H1 (cell line): ENCODE measurements around the gene IMP3. TPM values are rescaled to one million over a fixed set of nuclear protein-coding genes. Genes with fewer than 3 reads are reported as not detected.

Experiments used
- CEBPB ChIP-seq: IDR thresholded peaks from 2 replicates; pipeline ENCODE4 v1.6.1; 2012; ENCODE audit warnings: low read depth, low read length
- CHD1 ChIP-seq: IDR thresholded peaks from 2 replicates; pipeline ENCODE4 v1.6.1; 2012; ENCODE audit warnings: low read depth, low read length, improper control_type of control experiment
- CHD7 ChIP-seq: fragments of 300-600 bp; sonication (generic); IDR thresholded peaks from 2 replicates; pipeline ENCODE4 v1.7.1; 2012; ENCODE audit warnings: low read length, moderate library complexity, mild to moderate bottlenecking, inconsistent platforms; ENCODE audit not compliant: insufficient replicate concordance
- GABPA ChIP-seq: IDR thresholded peaks from 2 replicates; pipeline ENCODE4 v1.6.1; 2011; ENCODE audit warnings: mild to moderate bottlenecking, low read length, moderate library complexity, borderline replicate concordance; ENCODE audit not compliant: insufficient read depth
- GTF2F1 ChIP-seq: IDR thresholded peaks from 2 replicates; pipeline ENCODE4 v1.6.1; 2012; ENCODE audit warnings: low read depth, low read length, improper control_type of control experiment, borderline replicate concordance
- MAFK ChIP-seq: IDR thresholded peaks from 2 replicates; pipeline ENCODE4 v1.6.1; 2012; ENCODE audit warnings: low read depth, mild to moderate bottlenecking, improper control_type of control experiment, low read length
- POLR2A ChIP-seq, 2 experiments: IDR thresholded peaks; 1 replicate in 1 of 2; 2 replicates in 1 of 2; pipeline ENCODE4 v1.6.1; 2011; ENCODE audit warnings: low read depth in 2 of 2, low read length in 2 of 2, mild to moderate bottlenecking in 2 of 2; ENCODE audit errors: control extremely low read depth in 1 of 2
- POLR2AphosphoS5 ChIP-seq: IDR thresholded peaks from 2 replicates; pipeline ENCODE4 v1.6.1; 2011; ENCODE audit warnings: low read depth, low read length
- POU5F1 ChIP-seq: IDR thresholded peaks from 2 replicates; pipeline ENCODE4 v1.6.1; 2011; ENCODE audit warnings: low read depth, mild to moderate bottlenecking, low read length, moderate library complexity
- RAD21 ChIP-seq, 2 experiments: IDR thresholded peaks in 1 of 2; conservative IDR thresholded peaks in 1 of 2; 2 replicates each; pipeline ENCODE4 v1.6.1; 2011; ENCODE audit warnings: low read depth in 2 of 2, low read length in 2 of 2, improper control_type of control experiment in 1 of 2, inconsistent platforms in 1 of 2, mild to moderate bottlenecking in 1 of 2, moderate library complexity in 1 of 2
- SIN3A ChIP-seq, 2 experiments: IDR thresholded peaks in 1 of 2; conservative IDR thresholded peaks in 1 of 2; 2 replicates each; pipeline ENCODE4 v1.6.1; 2011 to 2012; ENCODE audit warnings: low read length in 2 of 2, improper control_type of control experiment in 1 of 2, low read depth in 1 of 2, mild to moderate bottlenecking in 1 of 2
- SIRT6 ChIP-seq: IDR thresholded peaks from one replicate; pipeline ENCODE4 v1.7.1; 2012; ENCODE audit warnings: low read length, inconsistent platforms
- SIX5 ChIP-seq: IDR thresholded peaks from 2 replicates; pipeline ENCODE4 v1.6.1; 2011; ENCODE audit warnings: mild to moderate bottlenecking, low read depth, low read length
- polyA plus RNA-seq, 7 experiments: library from polyadenylated mRNA; depleted of rRNA in 3 of 7; stranded (reverse) in 5 of 7; unstranded in 2 of 7; fragments of >200 nt in 5 of 7; fragments of 200-250 nt in 2 of 7; gene quantifications; 1 replicate in 5 of 7; 2 replicates in 1 of 7; 4 replicates in 1 of 7; pipeline versions ENCODE4 v1.2.1 to v1.2.3, GENCODE V29; 2011 to 2013; ENCODE audit warnings: missing spikeins in 2 of 7, mixed read lengths in 2 of 7
- total RNA-seq: library from RNA; stranded (reverse); fragmentation: NEBNext Ultra II Directional; extraction: Animal tissue kit (Norgen Biotek cat#: 25700); gene quantifications from 2 replicates; pipeline ENCODE4 v1.2.1, GENCODE V29; 2021

IMP3 gene
- total and polyA plus RNA-seq, 2 of the 8 experiments (the other 6 are each of a cell fraction or from before 2014, with no cell fraction given), result 114 to 273 TPM

- TF ChIP-seq CHD7 (no peak), RAD21 (IDR thresholded peaks at IDR 0.05 in 1 of 2, conservative IDR thresholded peaks at IDR 0.05 in 1 of 2; ENCODE audit: low read depth in 2 of 2, low read length in 2 of 2) (no peak), GTF2F1 (no peak), SIN3A (conservative IDR thresholded peaks at IDR 0.05 in 1 of 2, IDR thresholded peaks at IDR 0.05 in 1 of 2; ENCODE audit: low read depth in 1 of 2, low read length in 2 of 2) (no peak), CHD1 (no peak), MAFK (no peak), GABPA (no peak), SIRT6 (no peak), SIX5 (no peak), CEBPB (no peak), POLR2AphosphoS5 (no peak), POU5F1 (no peak), POLR2A (IDR thresholded peaks at IDR 0.05; ENCODE audit: control extremely low read depth in 1 of 2, low read depth in 2 of 2, low read length in 2 of 2) (no peak)
Observed at GRCh38 chr15:75636026-75636425, 4.0 kb downstream of the IMP3 start (continued).
